Thyroid gland (tissue), 4 donors: ENCODE results near the gene TES.

Experiments used
- CTCF ChIP-seq, 6 experiments: fragments of 200-600 bp in 3 of 6; fragments of 450-650 bp in 3 of 6; sonication (generic) in 3 of 6; IDR thresholded peaks; one replicate each; pipeline ENCODE4 v1.5.1; 2016 to 2019; ENCODE audit warnings: antibody characterized with exemption in 6 of 6, mild to moderate bottlenecking in 2 of 6, inconsistent platforms in 1 of 6, moderate library complexity in 1 of 6
- POLR2A ChIP-seq, 2 donors: fragments of 450-650 bp; IDR thresholded peaks; one replicate each; pipeline ENCODE4 v1.6.1; 2017; ENCODE audit warnings: antibody characterized with exemption in 2 of 2, mild to moderate bottlenecking in 2 of 2, moderate library complexity in 1 of 2

GRCh38 chr7:116271963-116272886 is 61.9 kb downstream of the TES start:
- TF ChIP-seq CTCF (IDR thresholded peaks at IDR 0.05), result no peak
- peak in 1 of 2 donors; percentile 46 for TF ChIP-seq POLR2A (IDR thresholded peaks at IDR 0.05)
